Fibroblast of mammary gland (primary cell): ENCODE measurements around the gene MAP3K7CL.

Experiments
- DNase-seq: peaks from one replicate; pipeline ENCODE4 v3.0.0-alpha.2; 2010; ENCODE audit warnings: low read depth
- H3K4me3 ChIP-seq: 2 replicates; pipeline ENCODE4 v1.5.1; 2011; ENCODE audit warnings: low read depth, mild to moderate bottlenecking, low read length, moderate library complexity; ENCODE audit not compliant: control insufficient read depth
- TF ChIP-seq, protein P1 (sequence below): conservative IDR thresholded peaks from 2 replicates; pipeline ENCODE4 v1.5.1; 2011; ENCODE audit warnings: low read depth, low read length, inconsistent platforms; ENCODE audit not compliant: control insufficient read depth, insufficient read depth

MAP3K7CL gene

GRCh38 chr21:29182691-29183092 is 52.2 kb downstream of the MAP3K7CL start:
- no peak overlapping the region for H3K4me3 ChIP-seq
- DNase-seq = no peak
- TF ChIP-seq, protein P1, sequence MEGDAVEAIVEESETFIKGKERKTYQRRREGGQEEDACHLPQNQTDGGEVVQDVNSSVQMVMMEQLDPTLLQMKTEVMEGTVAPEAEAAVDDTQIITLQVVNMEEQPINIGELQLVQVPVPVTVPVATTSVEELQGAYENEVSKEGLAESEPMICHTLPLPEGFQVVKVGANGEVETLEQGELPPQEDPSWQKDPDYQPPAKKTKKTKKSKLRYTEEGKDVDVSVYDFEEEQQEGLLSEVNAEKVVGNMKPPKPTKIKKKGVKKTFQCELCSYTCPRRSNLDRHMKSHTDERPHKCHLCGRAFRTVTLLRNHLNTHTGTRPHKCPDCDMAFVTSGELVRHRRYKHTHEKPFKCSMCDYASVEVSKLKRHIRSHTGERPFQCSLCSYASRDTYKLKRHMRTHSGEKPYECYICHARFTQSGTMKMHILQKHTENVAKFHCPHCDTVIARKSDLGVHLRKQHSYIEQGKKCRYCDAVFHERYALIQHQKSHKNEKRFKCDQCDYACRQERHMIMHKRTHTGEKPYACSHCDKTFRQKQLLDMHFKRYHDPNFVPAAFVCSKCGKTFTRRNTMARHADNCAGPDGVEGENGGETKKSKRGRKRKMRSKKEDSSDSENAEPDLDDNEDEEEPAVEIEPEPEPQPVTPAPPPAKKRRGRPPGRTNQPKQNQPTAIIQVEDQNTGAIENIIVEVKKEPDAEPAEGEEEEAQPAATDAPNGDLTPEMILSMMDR = no peak

GRCh38 chr21:29184037-29184436 is 53.6 kb downstream of the MAP3K7CL start:
- DNase-seq = no peak
- TF ChIP-seq, protein P1 = no peak
- no peak overlapping the region for H3K4me3 ChIP-seq

DNA sequence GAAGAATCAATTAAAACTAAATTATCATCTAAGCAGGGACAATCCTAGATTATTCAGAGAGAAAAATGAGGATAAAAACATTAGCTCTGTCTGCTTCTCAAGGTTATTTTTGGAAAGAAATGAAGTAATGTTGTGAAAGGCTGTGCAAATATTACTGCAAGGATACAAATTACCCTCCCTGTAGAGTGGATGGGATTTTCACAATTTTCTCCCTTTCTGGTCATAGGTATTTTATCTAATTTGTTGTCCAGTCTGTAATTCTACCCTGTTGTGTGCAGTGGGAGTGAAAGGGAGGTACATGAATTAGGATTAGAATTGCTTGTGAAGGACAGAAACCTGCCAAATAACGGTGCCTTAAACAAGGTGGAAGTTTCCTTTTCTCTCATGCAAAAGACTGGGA is 54.7 kb downstream of the MAP3K7CL start:
- TF ChIP-seq, protein P1 = no peak
- no peak for DNase-seq
- H3K4me3 ChIP-seq = no peak overlapping the region

DNA sequence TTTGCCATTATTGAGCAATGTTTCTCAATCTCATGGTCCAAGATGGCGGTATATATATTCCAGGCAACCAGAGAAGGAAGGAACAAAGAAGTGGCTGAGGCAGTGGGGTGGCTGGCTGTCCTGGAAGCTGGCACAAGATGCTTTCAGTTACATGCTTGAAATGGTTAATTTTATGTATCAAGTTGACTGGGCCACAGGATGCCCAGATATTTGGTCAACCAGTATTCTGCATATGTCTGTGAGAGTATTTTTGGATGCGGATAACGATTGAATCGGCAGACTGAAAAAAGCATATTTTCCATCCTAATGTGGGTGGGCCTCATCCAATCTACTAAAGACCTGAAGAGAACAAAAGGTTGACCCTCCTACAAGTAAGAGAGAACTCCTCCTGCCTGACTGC is 55.2 kb downstream of the MAP3K7CL start:
- TF ChIP-seq, protein P1 = no peak
- H3K4me3 ChIP-seq = no peak overlapping the region
- DNase-seq = no peak

- DNase-seq = no peak
Measured at GRCh38 chr21:29186246-29186645, 55.8 kb downstream of the MAP3K7CL start.

GRCh38 chr21:29187944-29188343 is 57.5 kb downstream of the MAP3K7CL start:
- H3K4me3 ChIP-seq = no peak overlapping the region
- DNase-seq = peak; percentile 97
- TF ChIP-seq, protein P1 = no peak

More at GRCh38 chr21:29186246-29186645, 55.8 kb downstream of the MAP3K7CL start:
- no peak overlapping the region for H3K4me3 ChIP-seq
- TF ChIP-seq, protein P1 = no peak

- peak; percentile 67 for DNase-seq
- TF ChIP-seq, protein P1 = no peak
- H3K4me3 ChIP-seq = no peak overlapping the region
Measured at GRCh38 chr21:29189353-29189752, 58.9 kb downstream of the MAP3K7CL start.
